MM.1S (cell line): ENCODE data around the gene SORCS2.

ENCODE experiments used
- DNase-seq: peaks from one replicate; pipeline ENCODE4 v3.0.0-alpha.2; 2015
- H2AFZ ChIP-seq: fragments of 300-600 bp; sonication (generic); 2 replicates; pipeline ENCODE4 v1.6.0; 2016; ENCODE audit warnings: antibody characterized with exemption, low read length
- H3F3A ChIP-seq: fragments of 300-600 bp; sonication (generic); 2 replicates; pipeline ENCODE4 v1.6.1; 2016; ENCODE audit warnings: mild to moderate bottlenecking, antibody characterized with exemption, low read length, moderate library complexity, mixed read lengths; ENCODE audit not compliant: insufficient read depth
- H3K27ac ChIP-seq: fragments of 300-600 bp; sonication (generic); 2 replicates; pipeline ENCODE4 v1.5.1; 2016; ENCODE audit warnings: mild to moderate bottlenecking, low read length
- H3K27me3 ChIP-seq: fragments of 300-600 bp; sonication (generic); replicated peaks from 2 replicates; pipeline ENCODE4 v1.6.0; 2016; ENCODE audit warnings: low read length; ENCODE audit not compliant: insufficient read depth
- H3K36me3 ChIP-seq: fragments of 300-600 bp; sonication (generic); replicated peaks from 2 replicates; pipeline ENCODE4 v1.6.1; 2016; ENCODE audit warnings: mild to moderate bottlenecking, low read length, mixed read lengths; ENCODE audit not compliant: insufficient read depth
- H3K4me1 ChIP-seq: fragments of 300-600 bp; sonication (generic); 2 replicates; pipeline ENCODE4 v1.6.1; 2016; ENCODE audit warnings: low read length, mixed read lengths
- H3K4me2 ChIP-seq: fragments of 300-600 bp; sonication (generic); 2 replicates; pipeline ENCODE4 v1.6.0; 2016; ENCODE audit warnings: low read depth, low read length
- H3K4me3 ChIP-seq: fragments of 300-600 bp; sonication (generic); 2 replicates; pipeline ENCODE4 v1.5.1; 2016; ENCODE audit warnings: low read length, mixed read lengths
- H3K79me2 ChIP-seq: fragments of 300-600 bp; sonication (generic); 2 replicates; pipeline ENCODE4 v1.6.1; 2016; ENCODE audit warnings: mixed run types, low read length, mixed read lengths
- H3K9ac ChIP-seq: fragments of 300-600 bp; sonication (generic); 2 replicates; pipeline ENCODE4 v1.6.1; 2016; ENCODE audit warnings: low read length, mixed read lengths
- H3K9me2 ChIP-seq: fragments of 300-600 bp; sonication (generic); replicated peaks from 2 replicates; pipeline ENCODE4 v1.6.1; 2016; ENCODE audit warnings: mild to moderate bottlenecking, low read length, mixed read lengths; ENCODE audit not compliant: insufficient read depth
- H3K9me3 ChIP-seq: fragments of 300-600 bp; sonication (generic); replicated peaks from 2 replicates; pipeline ENCODE4 v1.6.1; 2016; ENCODE audit warnings: mild to moderate bottlenecking, low read length, mixed read lengths; ENCODE audit not compliant: insufficient read depth
- H4K20me1 ChIP-seq: fragments of 300-600 bp; sonication (generic); 2 replicates; pipeline ENCODE4 v1.6.1; 2016; ENCODE audit warnings: mild to moderate bottlenecking, low read length, moderate library complexity, mixed read lengths; ENCODE audit not compliant: insufficient read depth
- CTCF ChIP-seq: fragments of 300-600 bp; sonication (generic); IDR thresholded peaks from 2 replicates; pipeline ENCODE4 v1.5.1; 2016; ENCODE audit warnings: antibody characterized with exemption, low read length, mixed read lengths
- EZH2 ChIP-seq: fragments of 300-600 bp; sonication (generic); optimal IDR thresholded peaks from 2 replicates; pipeline ENCODE3; 2017; ENCODE audit warnings: low read depth, mild to moderate bottlenecking, antibody characterized with exemption, low read length, mixed read lengths
- EZH2phosphoT487 ChIP-seq: fragments of 300-600 bp; sonication (generic); IDR thresholded peaks from 2 replicates; pipeline ENCODE4 v1.6.1; 2018; ENCODE audit warnings: antibody characterized with exemption, low read length

The SORCS2 gene

GRCh38 chr4:7571701-7572100 lies 379.4 kb downstream of the SORCS2 start:
- Histone ChIP-seq H3K9ac (no peak overlapping the region), H3K79me2 (no peaks in the 10 kb centered on the region), H3K36me3 (no peaks in the 10 kb centered on the region), H3K27ac (no peak overlapping the region), H3K9me2 (no peaks in the 10 kb centered on the region), H3F3A (no peaks in the 10 kb centered on the region), H3K27me3 (peaks cover 81% of the 10 kb centered on the region), H3K4me3 (no peak overlapping the region), H3K4me1 (no peaks in the 10 kb centered on the region), H3K4me2 (no peak overlapping the region), H4K20me1 (no peaks in the 10 kb centered on the region), H2AFZ (no peak overlapping the region), H3K9me3 (no peaks in the 10 kb centered on the region)
- DNase-seq = no peak
- TF ChIP-seq EZH2phosphoT487 (no peak), CTCF (no peak), EZH2 (no peak)

- H3K27ac ChIP-seq = no peak overlapping the region
- no peaks in the 10 kb centered on the region for H3K9me2 ChIP-seq
- no peak overlapping the region for H2AFZ ChIP-seq
- H3K4me1 ChIP-seq = no peaks in the 10 kb centered on the region
- no peaks in the 10 kb centered on the region for H3F3A ChIP-seq
- DNase-seq = no peak
- no peaks in the 10 kb centered on the region for H4K20me1 ChIP-seq
- H3K4me2 ChIP-seq = no peak overlapping the region
- no peaks in the 10 kb centered on the region for H3K36me3 ChIP-seq
- TF ChIP-seq EZH2 (no peak), CTCF (no peak), EZH2phosphoT487 (no peak)
- no peak overlapping the region for H3K9ac ChIP-seq
- H3K4me3 ChIP-seq = no peak overlapping the region
- H3K79me2 ChIP-seq = no peaks in the 10 kb centered on the region
- H3K27me3 ChIP-seq = peaks cover 73% of the 10 kb centered on the region
- H3K9me3 ChIP-seq = no peaks in the 10 kb centered on the region
Measured at GRCh38 chr4:7572894-7573293, 380.6 kb downstream of the SORCS2 start.

GRCh38 chr4:7573576-7574091 lies 381.3 kb downstream of the SORCS2 start:
- Histone ChIP-seq H2AFZ (no peak overlapping the region), H3K9ac (no peak overlapping the region), H3K27ac (no peak overlapping the region), H3K9me2 (no peaks in the 10 kb centered on the region), H3K36me3 (no peaks in the 10 kb centered on the region), H4K20me1 (no peaks in the 10 kb centered on the region), H3K4me2 (no peak overlapping the region), H3K27me3 (peaks cover 66% of the 10 kb centered on the region), H3K79me2 (no peaks in the 10 kb centered on the region), H3F3A (no peaks in the 10 kb centered on the region), H3K4me1 (no peaks in the 10 kb centered on the region), H3K9me3 (no peaks in the 10 kb centered on the region), H3K4me3 (no peak overlapping the region)
- no peak for TF ChIP-seq CTCF
- no peak for TF ChIP-seq EZH2phosphoT487
- TF ChIP-seq EZH2 = no peak
- DNase-seq = no peak
